ENCODE measurements around the gene LKAAEAR1. TPM values are rescaled to one million over a fixed set of nuclear protein-coding genes. Genes with fewer than 3 reads are reported as not detected.

LKAAEAR1 gene
- total and polyA plus RNA-seq, 9 of the 15 experiments (the other 6 are each of a cell fraction or from before 2014, with no cell fraction given), result not detected

DNA sequence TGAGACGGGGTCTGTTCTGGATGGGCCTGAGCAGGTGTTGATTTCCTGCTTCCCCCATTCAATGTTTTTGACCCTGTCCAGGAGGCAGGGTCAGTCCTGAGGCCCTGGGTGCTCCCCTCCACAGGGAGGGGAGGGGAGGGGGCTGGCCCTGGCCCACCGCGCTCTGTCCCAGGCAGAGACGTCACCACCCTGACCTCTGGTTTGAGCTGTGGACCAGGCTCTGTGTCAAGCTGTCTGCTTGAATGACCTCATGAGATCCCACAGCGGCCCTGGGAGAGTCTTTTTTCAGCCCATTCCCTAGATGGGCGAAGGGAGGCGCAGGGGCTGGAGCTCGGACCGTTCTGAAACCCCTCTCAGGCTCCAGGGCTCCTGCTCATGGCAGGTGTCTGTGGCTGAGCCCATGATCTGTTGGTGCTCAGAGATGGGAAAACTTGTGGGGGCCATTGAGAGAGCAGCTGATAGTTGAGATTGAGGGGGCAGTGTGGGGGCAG lies 8.9 kb upstream of the LKAAEAR1 start:
- Histone ChIP-seq H3K4me1 (replicated peaks in 1 of 2; ENCODE audit: control insufficient read depth in 2 of 2, insufficient read depth in 2 of 2, low read length in 2 of 2) (peaks cover 0 to 26% of the 10 kb centered on the region in 2 experiments; a peak in 2 of 5 replicates), H4K20me1 (replicated peaks; ENCODE audit: control insufficient read depth, insufficient read depth, low read length) (peaks cover 9% of the 10 kb centered on the region; the same call in 1 of the 2 replicates), H3K4me2 (ENCODE audit: insufficient read depth, low read length) (no peak overlapping the region), H3K36me3 (ENCODE audit: control insufficient read depth, insufficient read depth, low read length) (no peaks in the 10 kb centered on the region), H3K27ac (ENCODE audit: extremely low read depth, low read depth, low read length) (no peak overlapping the region), H3K9ac (ENCODE audit: insufficient read depth in 1 of 2, low read depth in 2 of 2, low read length in 2 of 2) (no peak overlapping the region), H3K9me3 (replicated peaks; ENCODE audit: control insufficient read depth, insufficient read depth, low read depth, low read length) (no peaks in the 10 kb centered on the region), H3K4me3 (no peak overlapping the region), H3K27me3 (ENCODE audit: control insufficient read depth in 2 of 2, insufficient read depth in 2 of 2, low read length in 2 of 2) (peaks cover under 1 to 14% of the 10 kb centered on the region in 2 experiments; a peak in 4 of 5 replicates), H2AFZ (ENCODE audit: low read depth, low read length) (no peak overlapping the region), H3K9me1 (ENCODE audit: control insufficient read depth, insufficient read depth, low read length) (no peaks in the 10 kb centered on the region), H3K79me2 (ENCODE audit: control insufficient read depth, insufficient read depth, low read length) (no peaks in the 10 kb centered on the region)
- ATAC-seq (peak; percentile 69), FAIRE-seq (no peak), DNase-seq (ENCODE audit: extremely low read depth in 1 of 4, low spot score in 3 of 4) (peak in 3 of 4 experiments; percentile 32 to 41 (median 39))
- BruUV-seq (replicated peaks), result no TSS peak
- POLR2A ChIA-PET, result no interaction called here
- peak; percentile 53; the same call in 1 of the 2 replicates for TF ChIP-seq ZBTB7A (IDR thresholded peaks at IDR 0.05; ENCODE audit: borderline replicate concordance, control insufficient read depth, low read depth, low read length)
- TF ChIP-seq CHD1 (IDR thresholded peaks at IDR 0.05; ENCODE audit: low read length), result no peak
- WGBS (ENCODE audit: insufficient coverage, low coverage, missing lambda C conversion rate), result 12% methylated on average over 5 of the region's 9 CpGs
- in situ Hi-C loops (cut with MboI) (no loop called here), intact Hi-C loops (cut with micrococcal nuclease) (no loop called here)
- CTCF ChIA-PET (ENCODE audit: low intra/inter-chr PET ratio), result no interaction called here

DNA sequence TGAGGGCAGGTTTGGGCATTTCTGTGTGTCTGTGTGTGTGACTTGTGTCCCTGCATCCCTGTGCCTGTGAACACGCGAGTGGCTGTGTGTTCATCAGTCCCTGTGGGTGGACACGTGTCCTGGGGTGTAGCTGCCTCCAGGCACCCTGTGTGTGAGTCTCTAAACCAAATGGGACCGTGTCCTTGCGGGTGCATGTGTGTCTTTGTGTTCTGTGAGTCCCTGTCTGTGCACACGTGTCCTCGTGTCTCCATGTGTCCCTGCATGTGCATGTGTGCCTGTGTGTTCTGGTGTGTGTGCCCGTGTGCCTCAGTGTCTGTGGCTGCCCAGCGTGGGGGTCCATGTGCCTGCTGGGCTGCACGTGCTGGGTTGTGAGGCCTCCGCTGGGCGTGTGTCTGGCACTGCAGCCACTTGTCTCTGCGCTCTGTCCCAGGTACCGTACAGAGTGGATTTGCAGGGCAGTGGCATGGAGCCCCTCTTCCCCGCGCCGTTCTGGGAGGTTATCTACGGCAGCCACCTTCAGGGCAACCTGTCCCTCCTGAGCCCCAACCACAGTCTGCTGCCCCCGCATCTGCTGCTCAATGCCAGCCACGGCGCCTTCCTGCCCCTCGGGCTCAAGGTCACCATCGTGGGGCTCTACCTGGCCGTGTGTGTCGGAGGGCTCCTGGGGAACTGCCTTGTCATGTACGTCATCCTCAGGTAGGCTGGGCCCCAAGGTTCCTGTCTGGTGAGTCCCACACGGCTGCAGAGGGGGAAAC lies 8.2 kb upstream of the LKAAEAR1 start:
- ChIA-PET CTCF (ENCODE audit: low intra/inter-chr PET ratio) (no interaction called here), POLR2A (no interaction called here)
- no peak for FAIRE-seq
- Histone ChIP-seq H3K79me2 (ENCODE audit: control insufficient read depth, insufficient read depth, low read length) (no peaks in the 10 kb centered on the region), H3K4me2 (ENCODE audit: insufficient read depth, low read length) (no peak overlapping the region), H3K4me1 (replicated peaks in 1 of 2; ENCODE audit: control insufficient read depth in 2 of 2, insufficient read depth in 2 of 2, low read length in 2 of 2) (peaks cover 0 to 26% of the 10 kb centered on the region in 2 experiments; a peak in 2 of 5 replicates), H3K36me3 (ENCODE audit: control insufficient read depth, insufficient read depth, low read length) (no peaks in the 10 kb centered on the region), H2AFZ (ENCODE audit: low read depth, low read length) (no peak overlapping the region), H3K9ac (ENCODE audit: insufficient read depth in 1 of 2, low read depth in 2 of 2, low read length in 2 of 2) (peak overlapping the region in 1 of 2 experiments; percentile 32; a peak in 1 of 4 replicates), H3K9me1 (ENCODE audit: control insufficient read depth, insufficient read depth, low read length) (no peaks in the 10 kb centered on the region), H3K9me3 (replicated peaks; ENCODE audit: control insufficient read depth, insufficient read depth, low read depth, low read length) (peaks cover 2% of the 10 kb centered on the region; the same call in 1 of the 2 replicates), H3K27me3 (ENCODE audit: control insufficient read depth in 2 of 2, insufficient read depth in 2 of 2, low read length in 2 of 2) (0 out of 5 replicates have a peak, but pooled peaks cover 0 to 8% of the 10 kb centered on the region in 2 experiments), H4K20me1 (replicated peaks; ENCODE audit: control insufficient read depth, insufficient read depth, low read length) (peaks cover 9% of the 10 kb centered on the region; the same call in 1 of the 2 replicates), H3K4me3 (no peak overlapping the region), H3K27ac (ENCODE audit: extremely low read depth, low read depth, low read length) (no peak overlapping the region)
- intact Hi-C loops (cut with micrococcal nuclease), result no loop called here
- no TSS peak for BruUV-seq (replicated peaks)
- ATAC-seq, result peak; percentile 15; the same call in 1 of the 3 replicates
- 1% methylated on average over 26 of the region's 27 CpGs for WGBS (ENCODE audit: insufficient coverage, low coverage, missing lambda C conversion rate)
- in situ Hi-C loops (cut with MboI), result no loop called here
- TF ChIP-seq, protein P1, sequence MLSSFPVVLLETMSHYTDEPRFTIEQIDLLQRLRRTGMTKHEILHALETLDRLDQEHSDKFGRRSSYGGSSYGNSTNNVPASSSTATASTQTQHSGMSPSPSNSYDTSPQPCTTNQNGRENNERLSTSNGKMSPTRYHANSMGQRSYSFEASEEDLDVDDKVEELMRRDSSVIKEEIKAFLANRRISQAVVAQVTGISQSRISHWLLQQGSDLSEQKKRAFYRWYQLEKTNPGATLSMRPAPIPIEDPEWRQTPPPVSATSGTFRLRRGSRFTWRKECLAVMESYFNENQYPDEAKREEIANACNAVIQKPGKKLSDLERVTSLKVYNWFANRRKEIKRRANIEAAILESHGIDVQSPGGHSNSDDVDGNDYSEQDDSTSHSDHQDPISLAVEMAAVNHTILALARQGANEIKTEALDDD (IDR thresholded peaks at IDR 0.05), result no peak
- TF ChIP-seq BHLHE40 (IDR thresholded peaks at IDR 0.05; ENCODE audit: low read length) (0 out of 2 replicates have a peak, but pooled peaks have one; percentile 11), CC2D1A (IDR thresholded peaks at IDR 0.05) (no peak), RHOXF2B (CRISPR knock-in tag; conservative IDR thresholded peaks at IDR 0.05) (no peak), SMAD1 (IDR thresholded peaks at IDR 0.05; ENCODE audit: low read depth, low read length, partially characterized antibody) (no peak), CREBBP (IDR thresholded peaks at IDR 0.05; ENCODE audit: low read depth, low read length) (no peak), ILK (tag; IDR thresholded peaks at IDR 0.05; ENCODE audit: borderline replicate concordance, low read depth) (no peak)
- TF ChIP-seq, protein P2, sequence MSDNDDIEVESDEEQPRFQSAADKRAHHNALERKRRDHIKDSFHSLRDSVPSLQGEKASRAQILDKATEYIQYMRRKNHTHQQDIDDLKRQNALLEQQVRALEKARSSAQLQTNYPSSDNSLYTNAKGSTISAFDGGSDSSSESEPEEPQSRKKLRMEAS (CRISPR knock-in tag; IDR thresholded peaks at IDR 0.05), result peak; percentile 61
- DNase-seq (ENCODE audit: extremely low read depth in 1 of 4, low spot score in 3 of 4), result no peak

All from K562 (cell line).